CD14-positive monocyte (primary cell): Measurements from ENCODE around the gene CUTA. TPM values are rescaled to one million over a fixed set of nuclear protein-coding genes. Genes with fewer than 3 reads are reported as not detected.

ENCODE experiments used
- DNase-seq, 3 donors: peaks; one replicate each; pipeline ENCODE4 v3.0.0-alpha.2; 2011 to 2022
- H2AFZ ChIP-seq: 2 replicates; pipeline ENCODE4 v1.6.0; 2012; ENCODE audit warnings: mild to moderate bottlenecking, low read depth, low read length, inconsistent platforms; ENCODE audit not compliant: insufficient read depth, poor library complexity, severe bottlenecking
- H3K27ac ChIP-seq, 2 donors: 1 replicate in 1 of 2; 2 replicates in 1 of 2; pipeline ENCODE4 v1.5.1; 2012 to 2013; ENCODE audit warnings: low read length in 2 of 2, control low read depth in 1 of 2, inconsistent platforms in 1 of 2, low read depth in 1 of 2, mild to moderate bottlenecking in 1 of 2
- H3K27me3 ChIP-seq, 2 donors: one replicate each; pipeline versions ENCODE4 v1.6.0 to v1.6.1; 2011 to 2013; ENCODE audit warnings: low read length in 2 of 2; ENCODE audit not compliant: control insufficient read depth in 2 of 2, insufficient read depth in 2 of 2
- H3K36me3 ChIP-seq, 2 donors: replicated peaks in 1 of 2; 1 replicate in 1 of 2; 2 replicates in 1 of 2; pipeline versions ENCODE4 v1.5.1 to v1.6.1; 2012 to 2013; ENCODE audit warnings: low read length in 2 of 2, control low read depth in 1 of 2, inconsistent platforms in 1 of 2, mild to moderate bottlenecking in 1 of 2; ENCODE audit not compliant: insufficient read depth in 2 of 2, control insufficient read depth in 1 of 2
- H3K4me1 ChIP-seq, 2 donors: 1 replicate in 1 of 2; 2 replicates in 1 of 2; pipeline versions ENCODE4 v1.5.1 to v1.6.1; 2012 to 2013; ENCODE audit warnings: low read length in 2 of 2, control low read depth in 1 of 2, inconsistent platforms in 1 of 2, mild to moderate bottlenecking in 1 of 2, moderate library complexity in 1 of 2; ENCODE audit not compliant: insufficient read depth in 2 of 2, control insufficient read depth in 1 of 2
- H3K4me2 ChIP-seq: replicated peaks from 2 replicates; pipeline ENCODE3; 2012; ENCODE audit warnings: low read length, moderate library complexity, mild to moderate bottlenecking; ENCODE audit not compliant: poor library complexity, severe bottlenecking; ENCODE audit errors: extremely low read depth
- H3K4me3 ChIP-seq, 3 experiments: fragments of 200-600 bp in 1 of 3; sonication (generic) in 1 of 3; replicated peaks in 1 of 3; 1 replicate in 2 of 3; 2 replicates in 1 of 3; pipeline ENCODE4 v1.5.1; 2011 to 2013; ENCODE audit warnings: low read length in 3 of 3, mild to moderate bottlenecking in 3 of 3, control low read depth in 2 of 3, low read depth in 2 of 3, inconsistent platforms in 1 of 3, moderate library complexity in 1 of 3
- H3K79me2 ChIP-seq: 2 replicates; pipeline ENCODE4 v1.6.0; 2012; ENCODE audit warnings: mild to moderate bottlenecking, control low read depth, inconsistent platforms, low read length, moderate library complexity; ENCODE audit not compliant: insufficient read depth
- H3K9ac ChIP-seq: 2 replicates; pipeline ENCODE4 v1.6.0; 2017; ENCODE audit warnings: low read length, mild to moderate bottlenecking; ENCODE audit not compliant: insufficient read depth, poor library complexity, severe bottlenecking
- H3K9me3 ChIP-seq, 2 donors: replicated peaks in 1 of 2; 1 replicate in 1 of 2; 2 replicates in 1 of 2; pipeline versions ENCODE4 v1.5.1 to v1.6.1; 2012 to 2013; ENCODE audit warnings: low read length in 2 of 2, control low read depth in 1 of 2; ENCODE audit not compliant: control insufficient read depth in 1 of 2, insufficient read depth in 1 of 2
- H4K20me1 ChIP-seq: 2 replicates; pipeline ENCODE4 v1.6.0; 2012; ENCODE audit warnings: mild to moderate bottlenecking, low read length, control low read depth, moderate library complexity; ENCODE audit not compliant: insufficient read depth
- H3K27ac Mint-ChIP-seq, 7 donors: one replicate each; pipeline ENCODE4 v1.8.0; 2020; ENCODE audit warnings: mild to moderate bottlenecking in 7 of 7, mixed read lengths in 7 of 7, moderate library complexity in 6 of 7, inconsistent platforms in 2 of 7
- H3K27me3 Mint-ChIP-seq, 3 donors: one replicate each; pipeline ENCODE4 v1.8.0; 2021 to 2022; ENCODE audit warnings: low read depth in 3 of 3, mild to moderate bottlenecking in 3 of 3, mixed read lengths in 3 of 3, moderate library complexity in 3 of 3, inconsistent platforms in 1 of 3
- H3K36me3 Mint-ChIP-seq, 2 donors: one replicate each; pipeline ENCODE4 v1.8.0; 2020; ENCODE audit warnings: mixed read lengths in 2 of 2, inconsistent platforms in 1 of 2, mild to moderate bottlenecking in 1 of 2
- H3K4me1 Mint-ChIP-seq: one replicate; pipeline ENCODE4 v1.8.0; 2020; ENCODE audit warnings: mild to moderate bottlenecking, mixed read lengths
- H3K4me3 Mint-ChIP-seq, 2 donors: one replicate each; pipeline ENCODE4 v1.8.0; 2020; ENCODE audit warnings: mild to moderate bottlenecking in 2 of 2, mixed read lengths in 2 of 2, moderate library complexity in 1 of 2
- H3K9me3 Mint-ChIP-seq, 7 donors: one replicate each; pipeline ENCODE4 v1.8.0; 2020 to 2022; ENCODE audit warnings: mixed read lengths in 7 of 7, mild to moderate bottlenecking in 6 of 7, moderate library complexity in 6 of 7, inconsistent platforms in 2 of 7
- CTCF ChIP-seq: fragments of 200-600 bp; IDR thresholded peaks from one replicate; pipeline ENCODE4 v1.8.0; 2022; ENCODE audit warnings: antibody characterized with exemption, mild to moderate bottlenecking
- WGBS: methylation state at CpG from one replicate; pipeline ENCODE4 v1.1.5; 2013; ENCODE audit warnings: missing lambda C conversion rate; ENCODE audit not compliant: insufficient coverage; 5-methylcytosine and 5-hydroxymethylcytosine counted together
- intact Hi-C, 2 donors: fragments of 100-400 bp; cut with micrococcal nuclease; formaldehyde crosslinking; loops; one replicate each; pipeline versions ENCODE4 v1.15.0 to v1.15.1; 2023
- polyA plus RNA-seq, 3 donors: library from polyadenylated mRNA; depleted of rRNA in 1 of 3; unstranded in 2 of 3; stranded (reverse) in 1 of 3; fragments of 300-500 nt in 2 of 3; fragments of >200 nt in 1 of 3; fragmentation: Illumina TruSeq in 2 of 3; gene quantifications; 1 replicate in 2 of 3; 2 replicates in 1 of 3; pipeline ENCODE4 v1.2.3, GENCODE V29; 2012 to 2021

CUTA gene
- polyA plus RNA-seq, 3 donors, result 137 to 160 (median 153) TPM

GRCh38 chr6:33440649-33441309 is 22.9 kb upstream of the CUTA start:
- no peak overlapping the region for H3K4me3 Mint-ChIP-seq
- no peak overlapping the region for H3K4me3 ChIP-seq
- H3K36me3 ChIP-seq, result peaks cover 3 to 29% of the 10 kb centered on the region in 2 donors
- H3K27ac Mint-ChIP-seq, result peak overlapping the region in 1 of 7 donors; percentile 22
- no peak overlapping the region for H3K4me2 ChIP-seq
- no peak overlapping the region for H3K27ac ChIP-seq
- no peaks in the 10 kb centered on the region for H3K27me3 ChIP-seq
- peaks cover 20% of the 10 kb centered on the region for H3K4me1 Mint-ChIP-seq
- H3K4me1 ChIP-seq, result peaks cover 20 to 26% of the 10 kb centered on the region in 2 donors
- no peaks in the 10 kb centered on the region for H4K20me1 ChIP-seq
- H2AFZ ChIP-seq, result no peak overlapping the region
- H3K79me2 ChIP-seq, result no peaks in the 10 kb centered on the region
- intact Hi-C loops, result no loop called here
- no peaks in the 10 kb centered on the region for H3K9me3 ChIP-seq
- no peak overlapping the region for H3K9ac ChIP-seq
- TF ChIP-seq CTCF, result no peak
- peaks cover 0 to 1% (median 0%) of the 10 kb centered on the region in 7 donors for H3K9me3 Mint-ChIP-seq
- 88% methylated on average over 18 of the region's 19 CpGs for WGBS
- DNase-seq, result no peak
- H3K36me3 Mint-ChIP-seq, result peaks cover 28 to 42% of the 10 kb centered on the region in 2 donors
- H3K27me3 Mint-ChIP-seq, result peaks cover 0 to 4% (median 0%) of the 10 kb centered on the region in 3 donors

- no peaks in the 10 kb centered on the region for H3K79me2 ChIP-seq
- no peak overlapping the region for H3K4me3 Mint-ChIP-seq
- no peak overlapping the region for H3K9ac ChIP-seq
- peaks cover 34 to 46% of the 10 kb centered on the region in 2 donors for H3K36me3 Mint-ChIP-seq
- no peaks in the 10 kb centered on the region for H4K20me1 ChIP-seq
- WGBS, result 68% methylated on average over 3 of the region's 9 CpGs
- intact Hi-C loops, result no loop called here
- peaks cover 7 to 32% of the 10 kb centered on the region in 2 donors for H3K36me3 ChIP-seq
- TF ChIP-seq CTCF, result no peak
- peak overlapping the region in 1 of 7 donors; percentile 59 for H3K27ac Mint-ChIP-seq
- no peak overlapping the region for H3K27ac ChIP-seq
- peaks cover 0 to 1% (median 0%) of the 10 kb centered on the region in 7 donors for H3K9me3 Mint-ChIP-seq
- no peaks in the 10 kb centered on the region for H3K27me3 ChIP-seq
- DNase-seq, result no peak
- H3K4me1 ChIP-seq, result peaks cover 14 to 20% of the 10 kb centered on the region in 2 donors
- H3K9me3 ChIP-seq, result no peaks in the 10 kb centered on the region
- H3K4me3 ChIP-seq, result no peak overlapping the region
- H3K4me2 ChIP-seq, result no peak overlapping the region
- peaks cover 14% of the 10 kb centered on the region for H3K4me1 Mint-ChIP-seq
- H2AFZ ChIP-seq, result no peak overlapping the region
- peaks cover 0 to 4% (median 0%) of the 10 kb centered on the region in 3 donors for H3K27me3 Mint-ChIP-seq
These were observed 22.2 kb upstream of the CUTA start for GRCh38 chr6:33439956-33440648.
